ENCODE results near the gene ALDH2. TPM values are rescaled to one million over a fixed set of nuclear protein-coding genes. Genes with fewer than 3 reads are reported as not detected.

Gene ALDH2
- total and polyA plus RNA-seq, 2 of the 8 experiments (the other 6 are each of a cell fraction or from before 2014, with no cell fraction given) = 25.4 to 43.8 TPM

DNA sequence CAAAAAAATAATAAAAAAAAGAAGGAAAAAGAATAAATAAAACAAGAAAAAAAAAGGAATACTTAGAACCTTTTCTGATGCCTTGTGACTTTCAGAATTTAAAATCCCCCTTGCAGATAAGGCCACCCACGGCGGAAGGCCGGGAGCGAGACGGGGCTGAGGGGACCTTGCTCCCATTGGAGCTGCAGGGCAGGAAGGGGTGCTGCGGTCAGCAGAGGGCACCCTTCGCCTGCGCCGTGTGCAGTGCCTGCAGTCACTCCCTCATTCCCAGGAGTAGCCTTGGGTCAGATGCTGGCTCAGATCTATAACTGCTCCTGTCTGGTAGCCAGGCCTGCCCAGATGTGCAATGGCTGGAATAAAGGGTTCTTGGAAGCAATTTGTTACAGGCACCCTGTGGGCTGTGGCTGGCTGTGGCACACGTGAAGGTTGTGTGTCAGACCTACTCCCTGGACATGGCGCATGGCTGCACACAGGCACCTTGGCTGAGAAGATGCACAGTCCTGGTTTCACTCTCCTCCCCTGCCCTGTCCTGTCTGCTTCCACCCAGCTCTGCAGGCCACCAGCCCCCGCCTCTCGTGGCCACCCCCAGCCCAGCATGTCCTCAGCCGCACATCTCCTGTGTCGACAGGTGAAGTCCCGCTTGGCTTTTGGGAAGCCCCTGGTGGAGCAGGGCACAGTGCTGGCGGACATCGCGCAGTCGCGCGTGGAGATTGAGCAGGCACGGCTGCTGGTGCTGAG, 13.4 kb upstream of the ALDH2 start:
- H3K27ac ChIP-seq (ENCODE audit: low read depth, low read length) = no peak overlapping the region
- no peak overlapping the region for H3K4ac ChIP-seq (replicated peaks; ENCODE audit: insufficient read length, low read depth, low read length)
- no peak overlapping the region for H2BK20ac ChIP-seq (ENCODE audit: low read length)
- H3K4me2 ChIP-seq (ENCODE audit: insufficient read depth in 1 of 2, low read depth in 2 of 2, low read length in 2 of 2) = no peak overlapping the region
- peaks cover 0 to 10% (median 4%) of the 10 kb centered on the region in 4 experiments; a peak in 2 of 7 replicates for H3K4me1 ChIP-seq (replicated peaks in 1 of 4; ENCODE audit: control insufficient read depth in 3 of 4, insufficient read depth in 4 of 4, low read length in 3 of 4)
- no peak overlapping the region for H3K14ac ChIP-seq (ENCODE audit: insufficient read length)
- H4K20me1 ChIP-seq (replicated peaks in 1 of 2; ENCODE audit: control insufficient read depth in 1 of 2, insufficient read depth in 2 of 2, low read length in 2 of 2) = peaks cover 0 to 4% of the 10 kb centered on the region in 2 experiments
- no peak overlapping the region for H3K23ac ChIP-seq (ENCODE audit: insufficient read length)
- H3K79me2 ChIP-seq (ENCODE audit: control insufficient read depth in 1 of 2, insufficient read depth in 2 of 2, low read length in 2 of 2) = no peaks in the 10 kb centered on the region
- peak in 1 of 2 experiments; percentile 80 for DNase-seq (ENCODE audit: low read depth in 1 of 2, low spot score in 2 of 2)
- no peak overlapping the region for H2AK5ac ChIP-seq (ENCODE audit: low read depth, low read length)
- no peak overlapping the region for H4K8ac ChIP-seq (ENCODE audit: extremely low read depth, insufficient read depth, low read length)
- no peak overlapping the region for H3K4me3 ChIP-seq (ENCODE audit: extremely low read depth in 1 of 4, insufficient read depth in 2 of 4, low read depth in 3 of 4, low read length in 4 of 4)
- H4K91ac ChIP-seq (replicated peaks; ENCODE audit: insufficient read length, low read length) = no peak overlapping the region
- no peaks in the 10 kb centered on the region for H3K79me1 ChIP-seq (ENCODE audit: low read depth, low read length)
- H2BK120ac ChIP-seq (replicated peaks; ENCODE audit: low read depth, low read length) = no peak overlapping the region
- no peak overlapping the region for H2BK12ac ChIP-seq (ENCODE audit: low read depth, low read length)
- H3K27me3 ChIP-seq (replicated peaks in 1 of 4; ENCODE audit: control insufficient read depth in 3 of 4, extremely low read depth in 1 of 4, insufficient read depth in 3 of 4, low read length in 3 of 4) = no peaks in the 10 kb centered on the region
- peak; percentile 70 for FAIRE-seq
- H2BK5ac ChIP-seq (ENCODE audit: low read depth, low read length) = no peak overlapping the region
- H4K5ac ChIP-seq (ENCODE audit: insufficient read length, low read depth, low read length) = no peak overlapping the region
- no peaks in the 10 kb centered on the region for H3K9me3 ChIP-seq (ENCODE audit: insufficient read depth in 2 of 2, low read depth in 1 of 2, low read length in 1 of 2)
- H3K23me2 ChIP-seq (ENCODE audit: low read depth, low read length) = no peaks in the 10 kb centered on the region
- H2BK15ac ChIP-seq (ENCODE audit: low read length) = no peak overlapping the region
- 79% methylated on average over 23 of the region's 23 CpGs; no CpG with 5 or more reads in 1 of the 2 experiments for WGBS, 2 experiments (ENCODE audit: extremely low coverage in 1 of 2, insufficient coverage in 1 of 2, insufficient read length in 1 of 2, insufficient replicate concordance in 2 of 2, low coverage in 1 of 2, low lambda C conversion rate in 2 of 2, missing lambda C conversion rate in 1 of 2)
- no peak overlapping the region for H2AFZ ChIP-seq (ENCODE audit: low read length)
- H3K56ac ChIP-seq (replicated peaks; ENCODE audit: insufficient read length, low read depth, low read length) = no peak overlapping the region
- ChIA-PET POLR2A (ENCODE audit: partially characterized antibody) (interaction anchor here (0.7 to 3.1 kb wide), 9 partner anchors 10 to 59 kb away, joined by 3 to 13 read pairs (median 5); partner anchors contain the start of gene ALDH2), CTCF (ENCODE audit: partially characterized antibody) (interaction anchor here (0.6 to 9.1 kb wide), 18 partner anchors 8 to 399 kb away, joined by 3 to 165 read pairs (median 5); no protein-coding TSS in a partner anchor)
- H3K9ac ChIP-seq (replicated peaks in 1 of 4; ENCODE audit: extremely low read depth in 1 of 4, low read depth in 3 of 4, low read length in 3 of 4) = no peak overlapping the region; a peak in 1 of 7 replicates
- H3K18ac ChIP-seq (ENCODE audit: extremely low read depth, low read length) = no peak overlapping the region
- TF ChIP-seq TAF7 (optimal IDR thresholded peaks at IDR 0.05; ENCODE audit: borderline replicate concordance, low read depth, low read length) (no peak), NANOG (IDR thresholded peaks at IDR 0.05; ENCODE audit: insufficient read depth, low read depth, low read length, poor library complexity, severe bottlenecking) (no peak), CBX5 (IDR thresholded peaks at IDR 0.05; ENCODE audit: low read depth, low read length) (no peak), CBX8 (IDR thresholded peaks at IDR 0.05; ENCODE audit: borderline replicate concordance, low read depth, low read length) (no peak), GABPA (IDR thresholded peaks at IDR 0.05; ENCODE audit: borderline replicate concordance, insufficient read depth, low read length) (peak; percentile 53; the same call in 1 of the 2 replicates), RAD21 (IDR thresholded peaks at IDR 0.05 in 1 of 2, conservative IDR thresholded peaks at IDR 0.05 in 1 of 2; ENCODE audit: low read depth in 2 of 2, low read length in 2 of 2) (peak; percentile 96 to 97)
- TF ChIP-seq, protein P1, sequence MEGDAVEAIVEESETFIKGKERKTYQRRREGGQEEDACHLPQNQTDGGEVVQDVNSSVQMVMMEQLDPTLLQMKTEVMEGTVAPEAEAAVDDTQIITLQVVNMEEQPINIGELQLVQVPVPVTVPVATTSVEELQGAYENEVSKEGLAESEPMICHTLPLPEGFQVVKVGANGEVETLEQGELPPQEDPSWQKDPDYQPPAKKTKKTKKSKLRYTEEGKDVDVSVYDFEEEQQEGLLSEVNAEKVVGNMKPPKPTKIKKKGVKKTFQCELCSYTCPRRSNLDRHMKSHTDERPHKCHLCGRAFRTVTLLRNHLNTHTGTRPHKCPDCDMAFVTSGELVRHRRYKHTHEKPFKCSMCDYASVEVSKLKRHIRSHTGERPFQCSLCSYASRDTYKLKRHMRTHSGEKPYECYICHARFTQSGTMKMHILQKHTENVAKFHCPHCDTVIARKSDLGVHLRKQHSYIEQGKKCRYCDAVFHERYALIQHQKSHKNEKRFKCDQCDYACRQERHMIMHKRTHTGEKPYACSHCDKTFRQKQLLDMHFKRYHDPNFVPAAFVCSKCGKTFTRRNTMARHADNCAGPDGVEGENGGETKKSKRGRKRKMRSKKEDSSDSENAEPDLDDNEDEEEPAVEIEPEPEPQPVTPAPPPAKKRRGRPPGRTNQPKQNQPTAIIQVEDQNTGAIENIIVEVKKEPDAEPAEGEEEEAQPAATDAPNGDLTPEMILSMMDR (IDR thresholded peaks at IDR 0.05; ENCODE audit: control extremely low read depth in 1 of 3, insufficient read depth in 1 of 3, low read depth in 1 of 3, low read length in 3 of 3) = peak; percentile 90 to 99 (median 95)
- no peaks in the 10 kb centered on the region for H3K36me3 ChIP-seq (ENCODE audit: control insufficient read depth in 2 of 4, insufficient read depth in 4 of 4, low read length in 3 of 4)
